BE2C (cell line): Measurements from ENCODE around the gene ZNF770.

ENCODE experiments used
- DNase-seq: peaks from one replicate; pipeline ENCODE4 v3.0.0-alpha.2; 2020
- H3K27me3 ChIP-seq: fragments of 250-450 bp; sonication (Bioruptor Pico); 2 replicates; pipeline ENCODE4 v1.5.1; 2020; ENCODE audit warnings: mild to moderate bottlenecking
- H3K36me3 ChIP-seq: fragments of 250-450 bp; sonication (Bioruptor Pico); 2 replicates; pipeline ENCODE4 v1.5.1; 2020; ENCODE audit warnings: mild to moderate bottlenecking
- H3K4me1 ChIP-seq: fragments of 250-450 bp; sonication (Bioruptor Pico); 2 replicates; pipeline ENCODE4 v1.5.1; 2020
- H3K4me3 ChIP-seq: 2 replicates; pipeline ENCODE4 v1.5.1; 2011; ENCODE audit warnings: low read depth, low read length
- H3K9me3 ChIP-seq: fragments of 250-450 bp; sonication (Bioruptor Pico); 2 replicates; pipeline ENCODE4 v1.5.1; 2020
- TF ChIP-seq, protein P1 (sequence below): IDR thresholded peaks from 2 replicates; pipeline ENCODE4 v1.5.1; 2012; ENCODE audit warnings: mild to moderate bottlenecking, low read depth, low read length

Gene ZNF770

DNA sequence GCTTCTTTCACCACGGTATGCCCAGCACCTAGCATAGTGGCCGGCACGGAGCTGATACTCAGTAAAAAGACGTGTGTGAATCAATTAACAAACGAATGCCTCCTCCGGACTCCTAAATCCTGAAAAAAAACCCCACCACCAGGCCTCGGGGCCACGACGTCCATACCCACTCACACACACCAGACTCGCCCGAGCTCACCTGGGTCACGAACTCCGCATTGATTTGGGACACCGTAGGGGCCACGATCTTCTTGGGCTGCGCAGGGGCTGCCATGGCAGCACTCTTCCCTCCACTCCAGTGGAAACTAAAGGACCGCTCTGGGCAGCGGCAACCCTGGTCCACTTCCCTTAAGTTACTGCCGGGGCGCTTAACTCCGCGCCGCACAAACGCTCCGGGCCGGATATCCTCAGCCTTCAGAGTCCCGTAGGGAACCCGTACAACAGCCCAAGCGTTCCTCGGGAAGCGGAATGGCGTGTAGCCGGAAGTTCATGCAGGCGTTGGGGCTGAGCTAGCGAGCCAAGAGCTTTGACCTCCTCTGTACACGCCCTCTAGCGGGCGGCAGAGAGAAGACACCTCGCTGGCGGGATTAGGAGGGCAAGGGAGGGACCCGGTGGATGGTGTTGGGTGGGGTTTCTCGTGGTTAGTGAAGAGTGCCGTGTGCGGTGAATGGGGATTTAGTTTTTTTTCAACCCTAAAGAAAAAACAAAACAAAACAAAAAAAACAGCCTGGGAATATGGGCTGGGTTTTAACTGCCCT, 18.6 kb downstream of the ZNF770 start, which contains the start of gene AQR:
Gene AQR (minus strand): TSS at position 403 of the 758 bp plus-strand sequence. CDS start 129 bp downstream, at position 274.
- Histone ChIP-seq H3K4me1 (no peaks in the 10 kb centered on the region), H3K36me3 (peaks cover 5% of the 10 kb centered on the region), H3K4me3 (peak within 1 kb of the TSS; percentile 95), H3K9me3 (no peaks in the 10 kb centered on the region), H3K27me3 (no peaks in the 10 kb centered on the region)
- TF ChIP-seq, protein P1, sequence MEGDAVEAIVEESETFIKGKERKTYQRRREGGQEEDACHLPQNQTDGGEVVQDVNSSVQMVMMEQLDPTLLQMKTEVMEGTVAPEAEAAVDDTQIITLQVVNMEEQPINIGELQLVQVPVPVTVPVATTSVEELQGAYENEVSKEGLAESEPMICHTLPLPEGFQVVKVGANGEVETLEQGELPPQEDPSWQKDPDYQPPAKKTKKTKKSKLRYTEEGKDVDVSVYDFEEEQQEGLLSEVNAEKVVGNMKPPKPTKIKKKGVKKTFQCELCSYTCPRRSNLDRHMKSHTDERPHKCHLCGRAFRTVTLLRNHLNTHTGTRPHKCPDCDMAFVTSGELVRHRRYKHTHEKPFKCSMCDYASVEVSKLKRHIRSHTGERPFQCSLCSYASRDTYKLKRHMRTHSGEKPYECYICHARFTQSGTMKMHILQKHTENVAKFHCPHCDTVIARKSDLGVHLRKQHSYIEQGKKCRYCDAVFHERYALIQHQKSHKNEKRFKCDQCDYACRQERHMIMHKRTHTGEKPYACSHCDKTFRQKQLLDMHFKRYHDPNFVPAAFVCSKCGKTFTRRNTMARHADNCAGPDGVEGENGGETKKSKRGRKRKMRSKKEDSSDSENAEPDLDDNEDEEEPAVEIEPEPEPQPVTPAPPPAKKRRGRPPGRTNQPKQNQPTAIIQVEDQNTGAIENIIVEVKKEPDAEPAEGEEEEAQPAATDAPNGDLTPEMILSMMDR = peak; percentile 86
- DNase-seq = peak; percentile 97

DNA sequence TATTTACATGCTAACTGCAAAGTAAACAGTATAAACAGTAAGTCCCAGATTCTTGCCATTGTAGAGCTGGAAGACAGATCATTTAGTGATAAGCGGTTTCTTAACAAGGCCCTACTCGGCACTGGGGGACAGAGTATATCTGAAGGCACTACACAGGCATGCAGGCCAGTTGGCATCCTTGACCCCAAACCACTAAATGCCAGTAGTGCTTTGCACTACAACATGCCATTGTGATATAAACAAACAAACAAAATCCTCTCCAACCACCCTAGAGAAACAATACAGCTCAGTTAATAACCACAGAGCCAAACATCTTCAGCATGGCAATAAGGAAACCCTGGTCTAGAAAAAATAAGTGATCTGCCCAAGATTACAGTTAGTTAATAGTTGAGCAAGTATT, 23.8 kb downstream of the ZNF770 start:
- no peak overlapping the region for H3K4me3 ChIP-seq
- TF ChIP-seq, protein P1 = no peak
- no peaks in the 10 kb centered on the region for H3K27me3 ChIP-seq
- H3K9me3 ChIP-seq = no peaks in the 10 kb centered on the region
- no peak for DNase-seq
- H3K4me1 ChIP-seq = no peaks in the 10 kb centered on the region
- peaks cover 33% of the 10 kb centered on the region for H3K36me3 ChIP-seq

DNA sequence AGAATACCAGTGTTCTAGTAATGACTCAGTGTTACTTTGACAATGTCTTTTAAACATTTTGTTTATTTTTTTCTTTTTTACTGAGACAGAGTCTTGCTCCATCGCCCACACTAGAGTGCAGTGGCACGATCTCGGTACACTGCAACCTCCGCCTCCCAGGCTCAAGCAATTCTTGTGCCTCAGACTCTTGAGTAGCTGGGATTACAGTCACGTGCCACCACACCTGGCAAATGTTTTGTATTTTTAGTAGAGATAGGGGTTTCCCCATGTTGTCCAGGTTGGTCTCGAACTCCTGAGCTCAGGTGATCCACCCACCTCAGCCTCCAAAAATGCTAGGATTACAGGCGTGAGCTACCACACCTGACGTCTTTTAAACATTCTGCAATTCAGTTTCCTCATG, 34.2 kb downstream of the ZNF770 start:
- Histone ChIP-seq H3K27me3 (no peaks in the 10 kb centered on the region), H3K4me1 (no peaks in the 10 kb centered on the region), H3K4me3 (no peak overlapping the region), H3K36me3 (peaks cover 29% of the 10 kb centered on the region), H3K9me3 (no peaks in the 10 kb centered on the region)
- no peak for DNase-seq
- TF ChIP-seq, protein P1 = no peak

DNA sequence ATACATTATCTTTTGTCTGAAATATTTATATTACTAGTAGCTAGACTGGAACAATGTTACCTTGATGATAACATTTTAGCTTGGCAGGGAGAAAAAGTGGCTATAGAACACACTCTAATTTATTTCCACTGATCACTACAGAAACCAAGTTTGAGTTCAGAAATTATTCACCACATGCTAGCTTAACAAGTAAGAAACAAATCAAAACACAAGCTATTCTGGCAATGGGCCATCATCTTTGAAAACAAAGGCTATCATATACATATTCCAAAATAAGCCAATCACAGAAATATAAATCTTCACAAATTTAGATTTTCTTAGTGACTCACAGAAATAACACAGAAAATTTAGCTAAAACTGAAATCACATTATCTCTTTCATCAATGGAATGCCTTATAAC, 35.6 kb downstream of the ZNF770 start:
- H3K9me3 ChIP-seq = no peaks in the 10 kb centered on the region
- no peak overlapping the region for H3K4me3 ChIP-seq
- no peak for DNase-seq
- TF ChIP-seq, protein P1 = no peak
- H3K4me1 ChIP-seq = no peaks in the 10 kb centered on the region
- H3K27me3 ChIP-seq = no peaks in the 10 kb centered on the region
- peaks cover 37% of the 10 kb centered on the region for H3K36me3 ChIP-seq

DNA sequence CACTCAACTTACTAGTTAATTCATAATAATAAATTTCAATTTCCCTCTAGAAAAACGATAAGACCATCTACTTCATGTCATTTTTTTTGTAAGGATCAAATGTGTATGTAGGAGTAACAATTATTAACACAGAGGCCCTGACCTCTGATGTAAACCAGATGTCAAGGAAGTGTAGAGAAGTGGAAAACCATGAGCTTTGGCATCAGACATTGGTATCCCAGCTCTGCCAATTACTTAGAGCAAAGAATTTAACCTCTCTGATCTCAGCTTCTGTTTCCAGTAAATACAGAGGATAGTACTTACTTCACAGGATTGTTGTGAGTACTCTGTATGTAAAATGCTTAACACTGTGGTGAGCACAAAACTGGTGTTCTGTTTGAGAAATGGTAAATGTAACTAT, 36.1 kb downstream of the ZNF770 start:
- Histone ChIP-seq H3K9me3 (no peaks in the 10 kb centered on the region), H3K4me3 (no peak overlapping the region), H3K27me3 (no peaks in the 10 kb centered on the region), H3K4me1 (no peaks in the 10 kb centered on the region), H3K36me3 (peaks cover 37% of the 10 kb centered on the region)
- DNase-seq = no peak
- TF ChIP-seq, protein P1 = no peak

DNA sequence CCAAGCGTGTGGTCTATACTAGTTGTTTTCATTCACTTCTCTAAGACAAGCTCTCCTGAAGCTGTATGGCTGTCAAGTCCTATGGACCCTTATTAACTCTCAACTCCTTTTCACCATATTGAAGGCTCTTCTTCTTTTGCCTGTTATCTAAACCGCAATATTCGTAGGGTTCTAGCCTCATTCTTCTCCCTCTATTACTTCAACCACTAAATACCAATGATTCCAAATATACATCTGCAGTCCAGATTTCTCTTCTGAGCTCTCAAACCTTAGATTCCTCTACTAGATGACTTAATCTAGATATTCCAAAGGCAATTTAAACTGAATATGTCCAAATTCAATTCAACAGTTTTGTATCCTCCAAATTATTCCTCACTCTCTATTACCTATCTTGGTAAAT, 43.2 kb downstream of the ZNF770 start:
- Histone ChIP-seq H3K9me3 (no peaks in the 10 kb centered on the region), H3K4me1 (no peaks in the 10 kb centered on the region), H3K4me3 (no peak overlapping the region), H3K27me3 (no peaks in the 10 kb centered on the region), H3K36me3 (peaks cover 34% of the 10 kb centered on the region)
- TF ChIP-seq, protein P1 = no peak
- no peak for DNase-seq
